Activated CD8-positive, alpha-beta memory T cell treated with anti-CD3 and anti-CD28 coated beads, Interleukin-2, amount 50 U/mL, for 24 hours (primary cell): Measurements from ENCODE around the gene KRTAP5-4.
"Not testable (repeated sequence)": the region's sequence is repeated elsewhere in the genome, so short reads cannot be mapped to it uniquely, and the experiment has no call there.

Source experiments
- DNase-seq: peaks from one replicate; pipeline ENCODE4 v3.0.0-alpha.2; 2020; ENCODE audit errors: extremely low read depth

The KRTAP5-4 gene

DNA sequence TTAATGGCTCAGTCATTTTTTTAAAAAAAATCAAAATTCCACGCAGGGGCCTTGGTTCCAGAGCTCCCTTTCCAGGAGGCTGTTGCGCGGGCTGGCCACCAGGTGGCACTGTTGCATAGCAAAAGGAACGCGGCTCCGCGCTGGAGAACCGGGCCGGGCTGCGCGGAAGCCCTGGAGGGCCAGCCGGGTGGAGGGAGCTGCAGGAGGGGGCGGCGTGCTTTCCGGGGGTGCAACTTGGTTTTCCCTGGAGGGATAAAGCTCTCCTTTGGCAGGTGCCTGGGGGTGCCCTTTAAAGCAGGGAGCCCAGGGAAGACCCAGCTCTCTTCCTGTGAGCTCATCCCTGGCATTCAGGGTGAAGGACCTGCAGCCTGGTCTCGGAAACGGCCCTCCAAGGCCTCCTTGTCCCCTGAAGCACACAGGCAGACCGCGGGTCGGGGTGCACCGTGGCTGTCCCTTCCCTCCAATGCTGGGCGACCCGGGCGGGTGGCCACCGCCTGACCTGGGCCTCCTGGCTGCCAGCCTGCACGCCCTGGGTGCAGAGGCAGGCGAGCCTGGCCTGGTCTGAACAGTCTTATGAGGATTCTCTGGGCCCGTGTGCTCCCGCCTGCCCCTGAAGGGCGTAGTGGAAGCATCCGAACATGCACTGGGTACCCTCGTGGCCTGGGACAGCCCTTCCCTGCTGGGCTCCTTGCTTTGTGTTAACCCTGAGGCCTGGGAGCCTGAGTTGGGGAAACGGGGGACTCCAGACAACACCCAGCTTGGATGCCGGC lies 31.0 kb upstream of the KRTAP5-4 start:
- peak; percentile 39 for DNase-seq

DNA sequence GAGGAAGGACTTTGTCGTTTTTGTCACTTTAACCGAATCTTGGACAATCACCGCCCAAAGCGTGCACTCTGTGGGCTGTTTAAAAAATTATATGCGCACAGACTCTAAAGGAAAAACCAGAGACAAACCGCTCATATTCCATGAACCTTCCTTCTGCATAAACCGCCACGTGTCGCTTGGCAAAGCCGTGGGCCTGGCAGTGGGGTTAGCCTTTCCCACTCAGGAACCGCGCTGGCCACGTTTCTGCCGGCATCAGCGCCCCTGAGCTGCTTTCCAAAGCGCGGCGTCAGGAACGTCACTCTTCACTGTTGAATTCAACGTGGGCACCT lies 30.5 kb upstream of the KRTAP5-4 start:
- DNase-seq: no peak

DNA sequence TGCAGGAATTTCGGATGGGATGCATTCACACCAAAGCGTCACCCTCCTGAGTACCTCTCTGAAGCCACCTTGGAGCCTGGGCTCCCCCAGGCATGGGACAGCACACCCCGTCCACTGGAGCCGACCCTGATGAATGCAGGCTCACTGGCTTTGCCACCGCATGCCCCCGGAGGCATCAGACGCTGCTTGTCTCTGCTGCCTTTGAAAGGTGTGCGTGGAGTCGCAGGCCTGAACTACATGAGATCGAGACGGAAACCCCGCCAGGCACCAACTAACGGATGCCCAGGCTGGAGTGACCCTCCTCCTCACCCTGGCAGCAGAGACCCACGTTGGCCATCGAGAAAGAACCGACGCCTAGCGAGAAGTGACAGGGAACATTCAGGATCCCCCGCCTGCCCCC lies 30.1 kb upstream of the KRTAP5-4 start:
- DNase-seq: no peak

DNA sequence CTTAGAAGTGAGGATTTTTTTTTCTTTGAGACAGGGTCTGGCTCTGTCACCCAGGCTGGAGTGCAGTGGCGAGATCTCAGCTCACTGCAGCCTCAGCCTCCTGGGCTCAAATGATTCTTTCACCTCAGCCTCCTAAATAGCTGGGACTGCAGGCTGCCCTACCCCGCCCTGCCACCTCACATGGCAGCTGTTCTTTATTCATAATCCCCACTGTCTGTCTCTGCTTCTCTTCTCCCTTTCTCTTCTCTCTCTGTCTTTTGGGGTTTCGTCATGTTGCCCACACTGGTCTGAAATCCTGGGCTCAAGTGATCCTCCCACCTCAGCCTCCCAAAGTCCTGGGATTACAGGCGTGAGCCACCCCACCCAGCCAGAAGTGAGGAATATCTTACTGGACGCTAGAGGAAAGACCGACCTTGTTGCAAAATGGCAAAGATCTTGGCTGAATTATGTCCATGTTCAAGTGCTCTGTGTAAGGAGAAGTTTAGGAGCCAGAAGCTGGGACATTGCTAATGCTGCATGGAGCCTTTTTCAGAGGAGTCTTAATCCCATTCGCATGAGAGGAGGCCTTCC lies 29.6 kb upstream of the KRTAP5-4 start:
- no peak for DNase-seq

DNA sequence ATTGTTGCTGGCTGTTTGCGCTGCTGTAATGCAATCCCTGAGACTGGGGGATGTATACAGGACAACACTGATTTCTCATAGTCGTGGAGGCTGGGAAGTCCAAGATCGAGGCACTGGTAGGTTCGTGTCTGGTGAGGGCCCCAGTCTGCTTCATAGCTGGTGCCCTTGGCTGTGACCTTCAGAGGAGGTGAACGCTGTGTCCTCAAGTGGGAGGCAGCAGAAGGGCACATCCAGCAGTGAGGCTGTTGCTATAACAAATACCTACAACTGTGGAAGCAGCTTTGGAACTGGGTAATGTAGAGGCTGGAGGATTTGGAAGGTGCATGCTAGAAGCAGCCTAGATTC lies 29.0 kb upstream of the KRTAP5-4 start:
- no peak for DNase-seq

DNA sequence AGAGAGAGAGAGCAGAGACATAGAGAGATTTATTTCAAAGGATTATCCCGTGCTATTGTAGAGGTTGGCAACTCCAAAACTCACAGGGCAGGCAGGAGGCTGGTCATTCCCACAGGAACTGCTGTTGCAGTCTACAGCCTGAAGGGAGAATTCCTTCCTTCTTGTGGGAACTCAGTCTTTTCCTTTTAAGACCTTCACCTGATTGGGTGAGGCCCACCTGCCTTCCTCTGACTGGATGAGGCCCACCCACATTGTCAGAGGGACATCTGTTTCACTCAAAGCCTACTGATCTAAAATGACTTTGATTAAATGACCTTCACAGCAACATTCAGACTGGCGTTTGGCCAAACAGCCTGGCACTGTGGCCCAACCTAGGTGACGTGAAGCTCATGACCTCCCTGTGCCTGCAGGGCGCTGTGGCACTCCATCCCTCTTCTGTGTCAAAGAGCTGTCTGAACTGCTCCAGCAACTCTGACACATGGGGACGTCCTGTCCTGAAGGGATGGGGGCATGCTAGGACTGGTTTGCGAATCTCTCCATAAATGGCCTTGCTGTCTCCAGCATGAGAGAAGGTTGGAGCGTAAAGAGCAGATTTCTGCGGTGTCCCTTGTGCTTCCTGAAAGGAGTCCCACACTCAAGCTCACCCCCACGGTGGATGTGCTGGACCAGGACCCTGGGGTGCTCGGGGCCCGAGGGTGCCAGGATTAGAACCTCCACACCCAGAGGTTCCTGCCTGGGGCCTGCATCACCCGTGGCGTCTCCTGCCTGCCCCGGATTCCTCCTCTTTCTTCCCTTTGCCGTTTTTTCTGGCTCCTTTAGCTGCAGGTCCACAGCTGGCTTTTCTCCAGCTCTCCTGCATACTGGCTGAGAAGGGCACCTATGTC lies 28.3 kb upstream of the KRTAP5-4 start:
- DNase-seq: no peak

DNA sequence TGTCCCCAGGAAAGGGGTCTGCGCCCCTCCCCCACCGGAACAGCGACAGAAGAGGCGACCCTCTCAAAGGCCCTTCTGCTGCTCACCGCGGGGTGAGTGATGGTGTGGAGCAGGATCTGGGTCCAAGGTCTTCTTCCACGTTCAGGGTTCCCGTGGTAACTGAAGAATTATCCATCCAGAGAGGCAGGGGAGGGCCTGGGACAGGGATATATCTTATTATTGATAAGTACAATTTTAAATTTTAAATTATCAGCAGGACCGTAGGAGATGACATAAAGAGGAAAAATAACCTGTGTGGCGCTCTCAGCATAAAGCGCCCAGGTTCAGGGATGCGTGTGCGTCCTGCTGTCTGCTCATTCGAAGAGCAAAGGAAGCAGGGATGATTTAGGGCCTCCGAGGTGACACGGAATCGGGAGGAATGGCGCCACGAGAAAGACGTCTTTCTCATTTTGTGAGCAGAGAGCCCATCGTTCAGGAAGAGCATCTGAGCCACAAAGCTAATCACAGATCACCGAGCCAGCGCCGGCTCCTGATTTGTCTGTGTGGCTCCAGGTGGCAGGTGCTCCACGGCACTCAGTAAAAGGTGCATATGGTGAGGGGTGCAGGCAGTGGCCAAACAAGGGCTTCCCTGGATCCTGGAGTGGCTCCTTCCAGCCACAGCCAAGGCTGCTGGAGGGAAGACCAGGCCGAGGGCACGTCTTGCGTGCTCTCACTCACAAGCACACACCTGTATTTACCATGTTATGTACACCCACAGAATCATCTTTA lies 26.9 kb upstream of the KRTAP5-4 start:
- no peak for DNase-seq

DNA sequence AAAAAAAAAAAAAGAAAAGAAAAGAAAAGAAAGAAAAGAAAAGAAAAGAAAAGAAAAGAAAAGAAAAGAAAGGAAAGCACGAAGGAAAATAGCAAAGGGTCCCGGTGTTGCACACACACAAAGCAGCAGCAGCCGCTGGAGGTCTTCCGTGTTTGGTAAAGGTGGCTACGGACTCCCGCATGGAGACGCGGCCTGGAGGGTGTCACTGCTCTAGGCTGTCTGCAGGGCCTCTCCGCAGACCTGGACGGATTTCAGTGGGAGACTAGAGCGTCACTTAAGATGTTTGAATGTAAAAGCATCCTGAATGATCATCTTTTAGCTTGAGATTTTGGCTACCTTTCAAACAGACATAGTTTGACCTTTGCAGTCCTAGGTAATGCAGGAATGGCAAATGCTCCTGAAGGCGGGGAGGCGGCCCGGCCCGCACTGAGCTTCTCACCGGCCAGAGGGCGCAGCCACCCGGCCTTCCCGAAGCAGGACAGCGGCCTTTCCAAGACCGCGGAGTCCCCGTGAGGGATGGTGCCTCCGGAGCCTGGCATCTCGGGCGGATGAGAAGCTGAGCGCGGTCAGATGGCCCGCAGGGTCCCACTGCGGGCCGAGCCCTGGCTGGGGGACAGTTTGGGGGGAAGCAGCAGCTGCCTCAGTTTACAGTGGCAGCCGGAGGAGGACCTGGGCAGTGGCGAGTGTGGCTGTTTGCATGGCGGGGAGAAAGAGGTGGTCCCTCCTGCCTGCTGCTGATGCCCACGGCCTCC lies 26.1 kb upstream of the KRTAP5-4 start:
- no peak for DNase-seq

DNA sequence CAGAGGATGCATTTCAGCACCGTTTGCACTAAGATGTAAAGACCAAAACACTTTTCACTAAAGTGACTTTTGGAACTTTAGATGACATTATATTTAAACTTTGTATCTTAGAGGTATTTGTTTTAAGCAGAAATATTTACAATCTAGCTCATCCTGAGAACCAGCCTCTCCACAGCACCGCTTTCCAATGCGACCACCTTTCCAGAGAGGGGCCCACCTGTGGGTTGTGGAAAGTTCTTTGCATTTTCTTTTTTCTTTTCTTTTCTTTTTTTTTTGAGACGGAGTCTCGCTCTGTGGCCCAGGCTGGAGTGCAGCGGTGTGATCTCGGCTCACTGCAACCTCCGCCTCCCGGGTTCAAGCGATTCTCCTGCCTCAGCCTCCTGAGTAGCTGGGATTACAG lies 24.6 kb upstream of the KRTAP5-4 start:
- not testable (repeated sequence) for DNase-seq

DNA sequence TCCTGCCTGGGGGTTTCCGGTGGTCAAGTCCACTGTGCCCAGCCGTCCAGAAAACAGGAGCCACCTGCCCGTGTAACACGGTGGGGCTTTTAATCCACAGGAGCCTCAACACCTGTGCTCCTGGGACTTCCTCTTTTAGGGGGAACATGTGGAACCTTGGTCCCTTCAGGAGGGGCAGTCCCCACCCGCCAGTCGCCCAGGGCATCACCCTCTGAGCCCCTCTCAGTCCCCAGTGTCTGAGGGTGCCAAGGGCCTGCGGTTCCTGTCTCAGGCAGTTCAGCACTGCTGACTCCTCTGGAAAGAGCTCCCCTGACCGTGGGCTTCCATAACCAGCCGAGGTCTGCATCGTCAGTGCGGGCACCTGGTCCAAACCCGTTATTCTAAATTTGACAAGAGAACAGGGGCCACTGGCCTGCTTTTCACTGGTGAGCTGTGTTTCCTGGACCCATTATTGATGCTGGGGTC lies 23.5 kb upstream of the KRTAP5-4 start:
- no peak for DNase-seq

DNA sequence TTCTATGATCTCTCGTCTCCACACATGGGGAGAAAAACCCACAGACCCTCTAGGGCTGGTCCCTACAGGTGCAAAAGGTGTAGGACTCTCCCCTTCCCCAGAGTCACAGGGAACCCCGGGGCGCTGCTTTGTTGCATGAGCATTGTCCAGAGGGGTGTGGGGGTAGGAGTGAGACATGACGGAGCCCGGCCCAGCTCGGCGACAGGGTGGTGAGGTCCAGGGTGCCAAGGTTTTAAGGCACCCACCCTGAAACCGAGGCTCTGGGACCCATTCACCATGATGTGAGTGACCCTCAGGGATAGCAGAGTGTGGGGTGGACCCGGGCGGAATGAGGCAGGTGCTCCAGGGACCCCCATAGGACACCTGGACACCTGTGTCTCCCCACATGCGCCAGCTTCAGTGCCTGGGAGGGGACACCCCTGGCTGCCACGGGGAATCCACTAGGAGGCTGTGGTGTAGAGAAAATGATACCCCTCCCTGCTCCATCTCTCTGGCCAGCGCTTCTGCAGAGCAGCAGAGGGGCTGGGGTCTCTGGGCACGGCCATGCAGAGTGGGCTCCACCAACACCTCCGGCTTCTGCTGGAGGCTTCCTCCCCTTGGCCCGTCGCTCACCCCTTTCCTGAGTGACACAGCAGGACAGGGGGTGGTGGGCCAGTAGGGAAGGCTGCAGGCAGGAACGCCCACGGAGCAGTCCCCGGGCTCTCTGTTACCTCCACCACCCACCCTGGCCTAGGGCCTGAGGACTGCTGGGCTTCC lies 22.8 kb upstream of the KRTAP5-4 start:
- no peak for DNase-seq

DNA sequence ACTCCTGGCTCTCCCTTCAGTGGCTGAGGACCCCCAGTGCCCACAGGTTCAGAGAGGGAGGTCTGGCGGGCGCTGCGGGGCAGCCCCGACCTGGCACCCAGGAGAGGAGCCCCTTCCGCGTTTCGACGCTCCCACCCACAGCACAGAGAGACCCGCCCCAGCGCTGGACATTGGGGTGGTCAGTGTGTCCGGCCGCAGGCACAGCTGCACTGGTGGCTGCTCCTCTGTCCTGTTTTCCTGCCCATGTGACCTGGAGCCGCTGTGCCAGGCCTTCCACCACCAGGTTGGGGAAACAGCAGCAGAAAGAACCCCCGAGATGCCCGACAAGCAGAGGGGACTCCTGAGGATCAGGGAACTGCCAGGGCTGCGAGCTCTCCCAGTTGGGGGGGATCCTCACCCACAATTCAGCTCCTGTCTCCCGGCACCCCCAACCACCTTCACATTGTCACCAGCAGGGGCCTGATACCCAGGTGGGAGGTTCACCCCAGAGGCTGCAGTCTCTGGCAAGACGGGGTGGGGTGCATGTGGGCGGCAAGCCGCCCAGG lies 21.3 kb upstream of the KRTAP5-4 start:
- DNase-seq: no peak

DNA sequence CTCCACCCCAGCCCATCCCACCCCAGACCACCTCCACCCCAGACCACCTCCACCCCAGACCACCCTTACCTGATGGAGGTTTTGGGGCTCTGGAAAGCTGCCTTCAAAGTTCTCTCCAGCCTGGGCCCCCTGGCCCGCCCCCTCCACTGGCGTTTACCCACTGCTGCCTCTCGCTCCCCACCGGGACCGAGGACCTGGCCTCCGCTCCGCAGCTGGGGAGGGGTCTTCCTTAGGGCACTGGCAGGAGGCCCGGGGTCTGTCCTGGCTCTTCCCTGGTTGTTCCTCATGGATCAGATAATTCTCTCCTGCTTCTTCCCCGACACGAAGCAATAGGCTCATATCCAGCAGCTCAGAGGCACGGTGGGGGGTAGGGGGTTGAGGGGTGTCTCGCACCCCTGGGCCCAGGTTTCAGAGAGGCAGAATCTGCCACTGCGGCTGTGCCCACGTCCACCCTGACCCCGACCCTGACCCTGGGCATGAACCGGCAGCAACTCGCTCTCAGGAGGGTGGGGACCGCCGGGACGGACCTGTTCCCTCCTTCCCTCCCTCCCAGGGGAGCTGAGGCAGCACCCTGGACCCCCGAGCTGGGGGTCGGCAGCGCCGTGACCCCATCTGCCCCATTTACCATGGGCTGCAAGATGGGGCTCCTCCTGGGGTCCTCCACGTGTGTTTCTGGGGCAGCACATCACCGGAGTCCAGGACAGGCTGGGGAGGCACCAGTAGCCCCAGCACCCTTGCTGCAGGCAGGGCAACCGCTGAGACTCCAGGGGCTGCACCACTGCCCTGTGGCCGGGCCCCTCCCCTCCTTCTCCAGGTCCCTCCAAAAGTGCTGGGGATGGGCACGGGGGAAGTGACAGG lies 20.6 kb upstream of the KRTAP5-4 start:
- no peak for DNase-seq

DNA sequence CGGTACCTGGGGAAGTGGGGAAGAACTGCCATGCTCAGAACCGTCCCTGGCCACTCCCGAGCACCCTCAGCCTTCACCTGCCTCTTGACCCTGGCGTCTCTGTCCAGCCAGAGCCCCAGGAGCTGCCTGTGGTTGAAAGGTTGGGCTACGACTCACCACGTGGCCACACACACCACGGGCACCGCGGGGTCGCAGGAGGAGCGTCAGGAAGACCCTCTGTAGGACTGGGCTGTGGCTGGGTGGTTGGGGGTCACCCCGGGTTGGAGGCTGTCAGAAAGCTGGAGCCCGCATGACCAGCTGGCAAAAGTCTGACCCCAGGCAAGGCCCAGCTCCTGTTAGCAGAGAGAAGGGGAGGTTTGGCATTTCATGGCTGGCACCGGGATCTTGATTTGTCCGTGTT lies 19.2 kb upstream of the KRTAP5-4 start:
- DNase-seq: no peak

DNA sequence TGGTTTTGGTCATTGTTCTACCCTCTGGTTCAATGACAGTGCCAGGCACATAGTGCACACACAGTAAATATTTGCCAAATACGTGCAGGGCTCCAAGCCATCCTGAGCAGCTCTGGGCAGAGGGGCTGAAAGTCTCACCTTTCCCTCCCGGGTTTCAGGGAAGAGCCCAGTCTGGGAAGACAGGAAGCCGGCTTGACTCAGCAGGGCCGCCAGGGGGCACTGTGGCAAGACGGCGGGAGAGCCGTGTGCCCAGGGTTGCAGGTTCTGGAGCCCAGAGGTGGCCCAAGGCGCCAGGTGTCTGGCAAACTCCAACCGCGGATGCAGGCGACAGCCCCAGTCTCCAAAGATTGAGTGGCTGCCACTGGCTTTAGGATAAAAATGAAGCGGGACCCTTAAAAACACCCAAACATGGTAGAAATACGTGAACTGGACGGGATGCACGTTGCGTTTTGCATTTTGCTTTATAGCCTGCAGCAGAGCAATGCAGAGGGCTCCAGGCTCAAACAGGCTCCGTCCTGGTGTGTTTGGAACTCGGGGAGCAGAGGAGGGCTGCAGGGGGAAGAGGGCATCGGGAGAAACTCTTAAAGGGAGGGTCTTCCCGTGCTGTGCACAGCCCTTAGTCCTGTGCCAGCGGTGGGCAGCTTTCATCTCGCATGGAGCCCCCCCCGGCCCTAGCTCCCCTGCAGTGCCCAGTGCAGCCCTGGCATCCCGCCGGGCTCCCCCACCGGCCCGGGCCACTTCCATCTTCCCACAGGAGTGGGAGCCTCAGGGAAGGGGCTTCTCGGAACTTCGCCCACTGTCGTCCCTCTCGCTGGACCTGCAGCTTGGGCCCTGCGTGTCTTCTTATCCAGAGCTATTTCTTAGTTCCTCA lies 18.4 kb upstream of the KRTAP5-4 start:
- DNase-seq: no peak

DNA sequence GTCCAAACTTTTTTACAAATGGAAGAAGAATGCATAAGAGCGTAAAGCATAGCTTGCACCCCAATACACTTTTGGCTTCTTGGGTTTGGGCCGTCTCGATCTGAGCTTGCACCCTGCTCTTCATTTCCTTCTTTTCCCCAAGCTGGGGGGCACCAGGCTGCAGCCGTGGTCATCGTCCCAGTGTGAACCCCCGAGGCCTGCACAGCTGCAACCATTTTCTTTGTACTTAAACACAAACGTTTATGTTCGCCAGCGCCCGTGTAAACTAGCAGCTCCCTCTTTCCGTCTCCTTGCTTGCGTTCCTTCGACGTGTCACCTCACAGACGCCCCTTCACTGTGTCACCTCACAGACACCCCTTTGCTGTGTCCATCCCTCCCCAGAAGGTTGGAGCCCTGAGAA lies 17.7 kb upstream of the KRTAP5-4 start:
- DNase-seq: no peak

DNA sequence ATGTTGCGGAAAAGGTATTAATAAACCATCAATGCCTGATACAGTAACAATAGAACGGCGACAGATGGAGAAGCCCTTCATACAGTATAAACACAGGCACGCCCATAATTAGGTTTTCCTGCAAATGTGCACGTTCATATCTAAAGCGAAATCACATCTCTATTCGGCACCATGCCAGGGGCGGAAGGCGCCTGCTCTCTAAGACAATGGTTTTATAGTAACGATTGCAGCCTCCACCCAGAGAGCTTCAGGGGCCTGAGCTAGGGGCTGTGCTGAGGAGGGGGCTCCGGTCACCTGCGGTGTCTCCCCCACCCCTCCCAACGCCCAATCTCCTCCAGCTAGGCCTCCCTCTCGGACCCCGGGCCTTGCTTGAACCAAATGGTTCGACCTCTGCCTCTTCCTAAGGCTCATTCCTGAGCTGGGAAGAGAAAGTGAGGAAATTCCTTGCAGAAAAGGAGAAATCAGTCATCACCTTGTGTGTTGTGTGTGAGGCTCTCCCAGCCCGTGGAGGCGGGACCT lies 17.2 kb upstream of the KRTAP5-4 start:
- no peak for DNase-seq

DNA sequence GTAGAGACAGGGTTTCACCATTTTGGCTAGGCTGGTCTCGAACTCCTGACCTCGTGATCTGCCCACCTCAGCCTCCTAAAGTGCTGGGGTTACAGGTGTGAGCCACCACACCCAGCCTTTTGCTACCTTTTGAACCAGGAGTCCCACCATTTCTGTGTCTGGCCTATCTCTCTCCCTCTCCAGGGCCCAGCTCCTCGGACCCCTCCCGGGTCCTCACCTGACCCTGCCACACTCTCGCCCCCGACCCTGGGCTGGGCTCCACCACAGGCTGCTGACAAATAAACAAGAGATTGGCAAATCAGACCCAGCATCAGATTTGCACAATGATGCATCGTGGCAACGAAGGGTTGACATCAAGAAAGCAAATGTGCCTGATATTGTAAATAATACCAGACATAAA lies 16.4 kb upstream of the KRTAP5-4 start:
- DNase-seq: no peak
